ENCODE measurements around the gene OR6S1.
"Not testable (repeated sequence)": the region's sequence is repeated elsewhere in the genome, so short reads cannot be mapped to it uniquely, and the experiment has no call there.

OR6S1 gene

GRCh38 chr14:20608383-20609110, 32.9 kb downstream of the OR6S1 start:
- no peak for DNase-seq

- no peak for DNase-seq
These were observed 33.9 kb downstream of the OR6S1 start for GRCh38 chr14:20607617-20608016.

- DNase-seq, result no peak
These were observed 34.6 kb downstream of the OR6S1 start for GRCh38 chr14:20606902-20607242.

GRCh38 chr14:20606190-20606901, 35.1 kb downstream of the OR6S1 start:
- DNase-seq, result no peak

- DNase-seq, result no peak
These were observed 37.4 kb downstream of the OR6S1 start for GRCh38 chr14:20603813-20604690.

- no peak for DNase-seq
These were observed 38.9 kb downstream of the OR6S1 start for GRCh38 chr14:20602583-20602982.

GRCh38 chr14:20601522-20601921, 40.0 kb downstream of the OR6S1 start:
- DNase-seq, result no peak

- DNase-seq, result no peak
These were observed 44.4 kb downstream of the OR6S1 start for GRCh38 chr14:20597108-20597507.

GRCh38 chr14:20595726-20596125, 45.8 kb downstream of the OR6S1 start:
- not testable (repeated sequence) for DNase-seq

GRCh38 chr14:20592574-20592973, 48.9 kb downstream of the OR6S1 start:
- no peak for DNase-seq

- DNase-seq, result no peak
These were observed 50.3 kb downstream of the OR6S1 start, which contains the start of gene RNASE12 for GRCh38 chr14:20591235-20591634. RNASE12 (minus strand) TSS chr14:20591376; CDS start chr14:20590723, 653 bp downstream.

Measured in right forelimb (tissue), 1 donor.